Activated naive CD4-positive, alpha-beta T cell treated with anti-CD3 and anti-CD28 coated beads, Interleukin-2, amount 50 U/mL, for 72 hours (primary cell): ENCODE results near the gene MPG. TPM values are rescaled to one million over a fixed set of nuclear protein-coding genes. Genes with fewer than 3 reads are reported as not detected.

Experiments
- total RNA-seq, 2 donors: library from RNA; stranded (reverse); gene quantifications; one replicate each; pipeline ENCODE4 v1.2.3, GENCODE V29; 2022

The MPG gene
- total RNA-seq, 2 donors from 2014 or later, result 32.6 to 65.6 TPM

Other genes starting within 250 kb of the MPG start
- gene POLR3K, start 24.6 kb upstream of the MPG start, total RNA-seq, result 10 to 100 TPM; 40.6 to 44.3 TPM
- gene SNRNP25, start 24.4 kb upstream of the MPG start, total RNA-seq, result 10 to 100 TPM; 47.6 to 53.4 TPM
- under 1 TPM; 0.23 to 0.47 TPM for gene RHBDF1, start 5.6 kb upstream of the MPG start, total RNA-seq
- gene NPRL3, start 60.4 kb downstream of the MPG start, total RNA-seq, result 10 to 100 TPM; 27.4 to 51.3 TPM
- not detected for gene HBZ, start 74.4 kb downstream of the MPG start, total RNA-seq
- not detected for gene HBM, start 87.8 kb downstream of the MPG start, total RNA-seq
- not detected for gene HBA2, start 94.7 kb downstream of the MPG start, total RNA-seq
- gene HBA1, start 98.5 kb downstream of the MPG start, total RNA-seq, result not detected
- gene HBQ1, start 102.2 kb downstream of the MPG start, total RNA-seq, result 1 to 10 TPM in 1 of 2 donors, not detected in 1; 2.1 TPM
- gene LUC7L, start 151.2 kb downstream of the MPG start, total RNA-seq, result 10 to 100 TPM; 66.1 to 88.3 TPM
- 10 to 100 TPM in 1 of 2 donors, 1 to 10 TPM in 1; 3.8 to 11.5 TPM for gene FAM234A, start 156.6 kb downstream of the MPG start, total RNA-seq
- gene RGS11, start 197.7 kb downstream of the MPG start, total RNA-seq, result under 1 TPM in 1 of 2 donors, not detected in 1; 0.14 TPM
- not detected for gene ARHGDIG, start 202.4 kb downstream of the MPG start, total RNA-seq
- not detected for gene PDIA2, start 204.9 kb downstream of the MPG start, total RNA-seq